BE2C (cell line): ENCODE measurements around the gene AGPAT2.
A peak's percentile ranks its signal among the peaks of the same experiment; 100 is the strongest.

Experiments used
- DNase-seq: peaks from one replicate; pipeline ENCODE4 v3.0.0-alpha.2; 2020
- H3K27me3 ChIP-seq: fragments of 250-450 bp; sonication (Bioruptor Pico); 2 replicates; pipeline ENCODE4 v1.5.1; 2020; ENCODE audit warnings: mild to moderate bottlenecking
- H3K36me3 ChIP-seq: fragments of 250-450 bp; sonication (Bioruptor Pico); 2 replicates; pipeline ENCODE4 v1.5.1; 2020; ENCODE audit warnings: mild to moderate bottlenecking
- H3K4me1 ChIP-seq: fragments of 250-450 bp; sonication (Bioruptor Pico); 2 replicates; pipeline ENCODE4 v1.5.1; 2020
- H3K4me3 ChIP-seq: 2 replicates; pipeline ENCODE4 v1.5.1; 2011; ENCODE audit warnings: low read depth, low read length
- H3K9me3 ChIP-seq: fragments of 250-450 bp; sonication (Bioruptor Pico); 2 replicates; pipeline ENCODE4 v1.5.1; 2020
- TF ChIP-seq, protein P1 (sequence below): IDR thresholded peaks from 2 replicates; pipeline ENCODE4 v1.5.1; 2012; ENCODE audit warnings: mild to moderate bottlenecking, low read depth, low read length

The AGPAT2 gene

DNA sequence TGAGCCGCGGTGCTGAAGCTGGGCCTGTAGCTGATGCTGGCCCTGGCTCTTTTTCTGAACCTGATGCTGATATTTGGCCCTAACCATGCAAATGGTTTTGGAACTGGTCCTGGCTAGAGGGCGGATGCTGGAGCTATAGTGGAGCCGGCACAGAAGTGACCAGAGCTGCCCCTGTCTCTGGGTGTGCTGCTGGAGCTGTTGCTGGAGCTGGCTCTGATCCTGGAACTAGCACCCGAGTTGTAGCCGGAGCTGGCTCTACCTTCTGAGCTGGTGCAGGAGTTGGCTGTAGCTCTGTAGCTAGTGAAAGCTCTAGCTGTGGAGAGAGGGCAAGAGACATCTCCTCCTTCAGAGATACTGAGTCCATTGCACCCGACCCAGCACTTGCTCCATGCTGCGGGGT lies 42.7 kb upstream of the AGPAT2 start:
- Histone ChIP-seq H3K4me3 (no peak overlapping the region), H3K36me3 (peaks cover 26% of the 10 kb centered on the region), H3K4me1 (peaks cover 4% of the 10 kb centered on the region; the same call in 1 of the 2 replicates), H3K9me3 (no peaks in the 10 kb centered on the region; the same call in 1 of the 2 replicates), H3K27me3 (no peaks in the 10 kb centered on the region)
- DNase-seq = no peak
- TF ChIP-seq, protein P1, sequence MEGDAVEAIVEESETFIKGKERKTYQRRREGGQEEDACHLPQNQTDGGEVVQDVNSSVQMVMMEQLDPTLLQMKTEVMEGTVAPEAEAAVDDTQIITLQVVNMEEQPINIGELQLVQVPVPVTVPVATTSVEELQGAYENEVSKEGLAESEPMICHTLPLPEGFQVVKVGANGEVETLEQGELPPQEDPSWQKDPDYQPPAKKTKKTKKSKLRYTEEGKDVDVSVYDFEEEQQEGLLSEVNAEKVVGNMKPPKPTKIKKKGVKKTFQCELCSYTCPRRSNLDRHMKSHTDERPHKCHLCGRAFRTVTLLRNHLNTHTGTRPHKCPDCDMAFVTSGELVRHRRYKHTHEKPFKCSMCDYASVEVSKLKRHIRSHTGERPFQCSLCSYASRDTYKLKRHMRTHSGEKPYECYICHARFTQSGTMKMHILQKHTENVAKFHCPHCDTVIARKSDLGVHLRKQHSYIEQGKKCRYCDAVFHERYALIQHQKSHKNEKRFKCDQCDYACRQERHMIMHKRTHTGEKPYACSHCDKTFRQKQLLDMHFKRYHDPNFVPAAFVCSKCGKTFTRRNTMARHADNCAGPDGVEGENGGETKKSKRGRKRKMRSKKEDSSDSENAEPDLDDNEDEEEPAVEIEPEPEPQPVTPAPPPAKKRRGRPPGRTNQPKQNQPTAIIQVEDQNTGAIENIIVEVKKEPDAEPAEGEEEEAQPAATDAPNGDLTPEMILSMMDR = no peak

DNA sequence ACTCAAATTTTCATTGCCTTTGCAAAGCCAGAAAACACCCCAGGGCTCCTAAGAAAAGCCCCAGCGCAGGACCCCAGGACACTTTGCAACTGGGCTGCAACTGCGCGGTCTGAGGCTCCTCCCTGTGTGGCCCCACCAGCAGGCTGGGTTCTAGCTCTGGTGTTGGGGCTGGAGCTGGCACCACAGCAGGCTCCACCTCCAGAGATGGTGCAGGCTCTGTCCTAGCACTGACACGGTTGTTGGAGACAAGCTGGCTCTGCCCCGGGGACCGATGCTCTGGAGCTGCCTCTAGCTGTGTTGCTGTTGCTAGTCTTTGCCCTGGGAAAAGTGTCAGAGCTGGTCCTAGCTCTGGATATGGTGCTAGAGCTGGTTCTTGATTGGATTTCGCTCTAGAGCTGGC lies 41.9 kb upstream of the AGPAT2 start:
- Histone ChIP-seq H3K27me3 (no peaks in the 10 kb centered on the region), H3K36me3 (peaks cover 34% of the 10 kb centered on the region), H3K9me3 (no peaks in the 10 kb centered on the region; the same call in 1 of the 2 replicates), H3K4me3 (peak overlapping the region; percentile 100), H3K4me1 (peaks cover 4% of the 10 kb centered on the region; the same call in 1 of the 2 replicates)
- TF ChIP-seq, protein P1 = no peak
- peak; percentile 38 for DNase-seq

DNA sequence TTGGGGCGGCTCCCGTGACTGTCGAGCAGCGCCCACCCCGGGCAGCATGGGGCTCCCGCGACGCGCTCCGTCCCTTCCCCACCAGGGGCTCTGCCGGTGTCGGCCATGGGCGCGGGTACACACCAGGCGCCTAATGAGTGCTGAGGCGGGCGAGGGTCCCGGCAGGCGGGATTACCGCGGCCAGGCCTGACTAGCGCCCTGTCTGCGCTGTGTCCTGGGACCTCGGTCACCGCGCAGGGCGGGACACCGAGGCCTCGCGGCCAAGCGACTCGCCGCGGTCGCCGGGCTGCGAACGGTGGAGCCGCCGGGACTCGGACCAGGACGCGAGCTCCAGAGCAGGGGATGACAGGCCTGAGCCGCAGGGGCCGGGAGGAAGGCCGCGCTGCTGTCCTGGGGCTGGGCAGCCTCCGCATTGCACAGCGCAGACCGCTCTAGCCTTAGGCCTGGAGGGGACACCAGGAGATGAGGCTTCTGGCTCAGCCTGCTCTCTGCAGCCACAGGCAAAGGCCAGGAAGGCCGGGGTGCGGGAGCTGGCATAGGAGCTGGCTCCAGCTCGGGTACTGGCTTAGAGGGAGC lies 41.4 kb upstream of the AGPAT2 start:
- TF ChIP-seq, protein P1 = no peak
- Histone ChIP-seq H3K36me3 (peaks cover 39% of the 10 kb centered on the region), H3K4me3 (peak overlapping the region; percentile 100), H3K4me1 (peaks cover 4% of the 10 kb centered on the region), H3K9me3 (no peaks in the 10 kb centered on the region; the same call in 1 of the 2 replicates), H3K27me3 (no peaks in the 10 kb centered on the region)
- peak; percentile 52 for DNase-seq

DNA sequence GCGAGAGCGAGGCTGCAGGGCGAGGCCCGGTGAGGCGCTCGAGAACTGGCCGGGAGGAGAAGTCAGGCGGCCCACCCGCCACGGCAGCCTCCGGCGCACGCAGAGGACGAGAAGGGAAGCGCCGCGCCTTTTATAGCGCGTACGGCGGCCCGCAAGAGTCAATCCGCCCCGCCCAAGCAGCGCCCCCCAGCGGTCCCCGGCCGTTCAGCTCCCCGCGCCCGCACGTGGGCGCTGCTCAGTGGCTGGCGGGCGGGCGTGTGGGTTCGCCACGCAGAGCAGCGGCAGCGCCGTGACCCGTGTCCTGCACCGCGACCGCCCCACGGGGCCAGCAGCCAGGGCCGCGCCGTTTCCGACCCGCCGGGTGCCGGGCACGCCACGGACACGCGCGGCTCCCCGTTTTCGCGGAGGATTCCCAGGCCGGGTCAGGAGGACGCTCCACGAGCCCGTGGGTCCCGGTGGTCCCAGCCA lies 40.9 kb upstream of the AGPAT2 start:
- peak; percentile 93 for DNase-seq
- Histone ChIP-seq H3K36me3 (peaks cover 44% of the 10 kb centered on the region), H3K9me3 (no peaks in the 10 kb centered on the region; the same call in 1 of the 2 replicates), H3K27me3 (no peaks in the 10 kb centered on the region), H3K4me1 (peaks cover 4% of the 10 kb centered on the region), H3K4me3 (peak overlapping the region; percentile 100)
- TF ChIP-seq, protein P1 = peak; percentile 67

DNA sequence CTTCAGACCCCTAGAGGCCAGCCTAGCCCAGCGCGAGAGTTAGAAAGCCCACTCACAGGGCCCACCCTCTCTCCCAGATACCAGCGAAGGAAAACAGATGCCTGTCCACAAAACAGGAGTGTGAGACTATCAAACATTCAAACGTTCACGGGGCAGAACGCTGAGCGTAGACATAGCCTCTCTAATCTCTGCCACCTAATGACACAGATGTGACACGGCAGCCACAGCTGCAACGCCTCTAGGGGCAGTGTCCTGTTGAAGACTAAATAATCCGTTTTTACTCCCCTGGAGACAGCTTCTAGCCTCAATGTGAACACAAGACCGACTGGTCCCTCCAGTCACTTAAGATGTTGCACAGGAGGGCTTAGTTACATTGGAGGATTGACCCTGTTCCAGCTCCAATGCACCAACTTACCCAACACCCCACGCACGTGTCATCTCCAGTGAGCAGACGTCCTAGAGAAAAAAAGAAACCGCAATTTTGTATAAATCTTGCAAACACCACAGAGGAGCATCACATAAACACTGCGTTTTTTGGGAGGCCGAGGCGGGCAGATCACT lies 39.5 kb upstream of the AGPAT2 start:
- Histone ChIP-seq H3K27me3 (no peaks in the 10 kb centered on the region), H3K36me3 (peaks cover 56% of the 10 kb centered on the region), H3K4me3 (peak overlapping the region; percentile 100), H3K9me3 (no peaks in the 10 kb centered on the region; the same call in 1 of the 2 replicates), H3K4me1 (peaks cover 12% of the 10 kb centered on the region)
- TF ChIP-seq, protein P1 = peak; percentile 80
- peak; percentile 54 for DNase-seq

DNA sequence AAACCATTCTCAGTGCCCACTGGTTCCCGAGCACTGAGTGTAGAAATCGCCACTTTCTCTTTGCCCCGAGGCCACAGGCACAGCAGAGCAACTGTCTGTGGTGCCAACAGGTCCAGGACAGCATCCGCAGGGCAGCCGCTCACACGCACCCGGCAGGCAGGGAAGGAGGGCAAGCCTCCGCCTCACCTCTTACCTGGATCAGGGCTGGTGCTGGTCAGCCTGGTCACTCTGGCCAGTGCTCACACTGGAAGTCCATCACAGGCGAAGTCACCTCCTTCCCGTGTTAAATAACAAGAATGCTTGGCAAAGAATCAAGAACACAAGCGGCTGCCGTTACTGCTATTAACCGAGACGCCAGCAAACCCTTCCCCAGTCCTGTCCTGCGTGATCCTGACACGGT lies 38.9 kb upstream of the AGPAT2 start:
- Histone ChIP-seq H3K9me3 (no peaks in the 10 kb centered on the region; the same call in 1 of the 2 replicates), H3K27me3 (no peaks in the 10 kb centered on the region), H3K4me1 (peaks cover 18% of the 10 kb centered on the region), H3K36me3 (peaks cover 56% of the 10 kb centered on the region), H3K4me3 (peak overlapping the region; percentile 100)
- no peak for DNase-seq
- TF ChIP-seq, protein P1 = no peak
